HG03039 (cell line): ENCODE data around the gene YTHDF1.
"Not testable (repeated sequence)": the region's sequence is repeated elsewhere in the genome, so short reads cannot be mapped to it uniquely, and the experiment has no call there.

Experiments
- ATAC-seq: cut with Tn5 transposase; IDR thresholded peaks from one replicate; pipeline ENCODE4 v1.9.1; 2021; ENCODE audit warnings: mild to moderate bottlenecking, moderate library complexity; ENCODE audit not compliant: unreplicated experiment

YTHDF1 gene

DNA sequence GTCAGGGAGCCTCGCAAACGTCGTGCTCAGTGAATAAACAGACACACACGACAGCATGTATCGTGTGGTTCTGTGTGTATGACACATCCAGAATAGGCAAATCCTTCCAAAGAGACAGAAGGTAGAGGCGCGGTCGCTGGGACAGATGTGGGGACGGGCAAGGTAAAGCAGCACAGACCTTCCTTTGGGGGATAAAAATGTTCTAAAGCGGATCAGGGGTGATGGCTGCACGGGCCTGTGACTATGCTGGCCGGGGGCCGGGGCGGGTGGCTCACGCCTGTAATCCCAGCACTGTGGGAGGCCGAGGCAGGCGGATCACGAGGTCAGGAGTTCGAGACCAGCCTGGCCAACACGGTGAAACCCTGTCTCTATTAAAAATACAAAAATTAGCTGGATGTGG lies 56.7 kb downstream of the YTHDF1 start:
- ATAC-seq: not testable (repeated sequence)

DNA sequence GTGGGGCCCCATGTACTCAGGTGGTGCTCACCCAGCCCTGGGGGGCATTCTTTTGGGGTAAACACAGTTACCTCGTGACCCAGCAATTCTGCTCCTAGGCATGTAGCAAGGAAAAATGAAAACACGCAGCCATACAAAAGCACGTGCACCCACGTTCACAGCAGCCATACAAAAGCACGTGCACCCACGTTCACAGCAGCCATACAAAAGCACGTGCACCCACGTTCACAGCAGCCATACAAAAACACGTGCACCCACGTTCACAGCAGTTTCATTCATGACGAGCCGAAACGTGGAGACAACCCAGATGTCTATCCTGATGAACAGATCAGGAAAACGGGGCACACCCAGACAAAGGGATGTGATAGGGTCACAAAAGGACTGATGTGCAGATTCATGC lies 57.1 kb downstream of the YTHDF1 start:
- no peak for ATAC-seq

DNA sequence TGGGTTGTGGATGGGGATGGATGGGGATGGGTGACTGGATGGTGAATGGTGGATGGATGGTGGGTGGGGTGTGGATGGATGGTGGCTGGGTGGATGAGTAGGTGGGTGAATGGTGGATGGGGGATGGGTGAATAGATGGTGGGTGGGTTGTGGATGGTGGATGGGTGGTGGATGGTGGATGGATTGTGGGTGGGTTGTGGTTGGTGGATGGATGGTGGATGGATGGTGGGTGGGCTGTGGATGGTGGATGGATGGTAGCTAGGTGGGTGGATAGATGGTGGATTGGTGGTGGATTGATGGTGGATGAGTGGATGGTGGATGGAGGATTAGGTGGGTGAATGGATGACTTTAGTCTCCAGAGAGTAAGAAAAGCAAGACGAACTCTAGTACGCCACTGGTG lies 57.6 kb downstream of the YTHDF1 start:
- ATAC-seq: no peak

DNA sequence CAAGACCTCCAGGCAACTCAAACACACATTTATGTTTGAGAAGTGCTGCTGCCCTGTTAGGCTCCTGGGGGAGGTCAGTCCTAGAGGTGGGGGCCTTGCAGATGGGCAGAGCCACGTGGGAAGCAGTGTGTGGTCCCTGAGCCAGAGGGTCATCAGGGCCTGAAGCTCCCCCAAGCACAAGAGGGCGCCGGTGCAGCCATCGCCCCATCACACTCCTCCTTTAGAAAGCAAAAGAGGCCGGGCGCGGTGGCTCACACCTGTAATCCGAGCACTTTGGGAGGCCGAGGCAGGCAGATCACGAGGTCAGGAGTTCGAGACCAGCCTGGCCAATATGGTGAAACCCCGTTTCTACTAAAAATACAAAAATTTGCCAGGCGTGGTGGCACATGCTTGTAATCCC lies 58.5 kb downstream of the YTHDF1 start:
- ATAC-seq: not testable (repeated sequence)

DNA sequence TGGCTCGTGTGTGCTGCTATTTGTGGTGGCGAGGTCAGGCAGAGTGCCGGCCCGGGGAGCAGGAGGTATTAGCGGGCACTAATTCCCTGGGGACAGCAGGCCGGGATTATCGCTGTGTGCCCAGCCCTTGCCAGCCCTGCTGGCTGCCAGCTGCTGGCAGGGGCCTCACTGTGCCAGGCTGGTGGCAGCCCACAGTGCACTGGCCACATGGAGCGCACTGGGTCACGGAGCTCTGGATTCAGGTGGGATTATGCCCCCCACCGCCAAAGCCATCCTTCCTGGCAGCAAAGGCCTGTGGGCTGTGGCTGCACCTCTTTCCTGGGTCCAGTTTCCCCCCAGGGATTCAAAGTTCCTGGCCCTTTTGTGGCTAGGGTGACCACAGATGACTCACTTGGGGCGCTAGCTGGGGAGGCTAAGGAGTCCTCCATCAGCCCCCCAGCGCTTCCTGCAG lies 59.7 kb downstream of the YTHDF1 start:
- ATAC-seq: no peak

DNA sequence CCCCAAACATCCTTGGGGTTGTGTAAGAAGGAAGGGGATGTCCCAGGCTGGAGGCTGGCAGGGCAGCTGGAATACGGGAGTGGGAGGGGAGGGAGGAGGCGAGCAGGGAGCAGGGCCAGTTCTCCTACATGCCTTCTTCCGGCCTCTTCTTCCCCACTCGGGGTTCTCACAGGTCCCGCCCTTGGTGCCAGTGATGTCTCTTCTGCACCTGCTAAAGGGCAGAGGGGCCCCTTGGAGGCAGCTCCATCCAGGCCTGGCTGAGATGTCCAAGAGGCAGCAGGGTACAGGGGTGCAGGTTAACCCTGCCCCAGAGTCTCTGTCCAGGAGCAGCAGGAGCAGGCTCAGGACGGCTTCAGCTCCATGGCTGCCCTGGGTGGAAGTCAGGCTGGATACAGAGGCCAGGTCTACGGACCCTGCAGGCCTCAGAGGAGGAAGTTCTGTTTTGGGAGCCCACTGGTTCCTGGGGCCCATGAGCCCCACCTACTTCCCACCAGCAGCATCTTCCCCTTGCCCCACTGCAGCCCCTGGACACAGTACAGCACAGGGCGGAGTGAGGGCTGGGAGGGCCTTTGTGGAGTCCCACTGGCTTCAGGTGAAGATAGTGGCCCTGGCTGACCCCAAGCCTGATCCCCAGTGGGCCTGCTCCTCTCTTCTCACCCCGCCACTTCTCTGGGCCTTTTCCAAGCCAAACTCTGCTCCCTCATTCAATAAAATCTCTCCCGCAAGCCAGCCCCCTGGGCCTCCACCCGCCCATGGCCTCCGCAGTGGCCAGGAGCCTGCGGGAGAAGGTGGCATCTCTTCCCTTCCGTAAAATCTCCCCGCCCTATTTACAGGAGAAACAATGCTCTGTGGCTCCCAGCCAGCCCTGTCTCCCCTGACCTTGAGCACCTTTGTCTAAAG lies 60.4 kb downstream of the YTHDF1 start:
- no peak for ATAC-seq

DNA sequence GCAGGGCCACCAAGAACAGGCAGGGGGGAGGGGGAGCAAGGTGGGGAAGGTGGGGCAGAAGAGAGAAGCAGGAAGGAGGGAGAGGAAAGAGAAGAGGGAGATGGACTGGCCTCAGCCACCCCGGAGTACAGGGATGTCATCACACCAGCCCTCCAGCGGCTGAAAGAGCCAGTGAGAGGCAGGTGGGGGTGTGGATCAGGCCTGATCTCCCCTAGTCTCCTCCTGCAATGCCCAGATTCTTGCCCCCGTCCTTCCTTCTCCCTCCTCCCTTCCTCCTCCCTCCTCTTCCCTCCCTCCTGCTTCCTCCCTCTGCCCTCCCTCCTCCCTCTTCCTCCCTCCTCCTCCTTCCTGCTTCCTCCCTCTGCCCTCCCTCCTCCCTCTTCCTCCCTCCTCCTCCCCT lies 61.5 kb downstream of the YTHDF1 start:
- ATAC-seq: no peak

DNA sequence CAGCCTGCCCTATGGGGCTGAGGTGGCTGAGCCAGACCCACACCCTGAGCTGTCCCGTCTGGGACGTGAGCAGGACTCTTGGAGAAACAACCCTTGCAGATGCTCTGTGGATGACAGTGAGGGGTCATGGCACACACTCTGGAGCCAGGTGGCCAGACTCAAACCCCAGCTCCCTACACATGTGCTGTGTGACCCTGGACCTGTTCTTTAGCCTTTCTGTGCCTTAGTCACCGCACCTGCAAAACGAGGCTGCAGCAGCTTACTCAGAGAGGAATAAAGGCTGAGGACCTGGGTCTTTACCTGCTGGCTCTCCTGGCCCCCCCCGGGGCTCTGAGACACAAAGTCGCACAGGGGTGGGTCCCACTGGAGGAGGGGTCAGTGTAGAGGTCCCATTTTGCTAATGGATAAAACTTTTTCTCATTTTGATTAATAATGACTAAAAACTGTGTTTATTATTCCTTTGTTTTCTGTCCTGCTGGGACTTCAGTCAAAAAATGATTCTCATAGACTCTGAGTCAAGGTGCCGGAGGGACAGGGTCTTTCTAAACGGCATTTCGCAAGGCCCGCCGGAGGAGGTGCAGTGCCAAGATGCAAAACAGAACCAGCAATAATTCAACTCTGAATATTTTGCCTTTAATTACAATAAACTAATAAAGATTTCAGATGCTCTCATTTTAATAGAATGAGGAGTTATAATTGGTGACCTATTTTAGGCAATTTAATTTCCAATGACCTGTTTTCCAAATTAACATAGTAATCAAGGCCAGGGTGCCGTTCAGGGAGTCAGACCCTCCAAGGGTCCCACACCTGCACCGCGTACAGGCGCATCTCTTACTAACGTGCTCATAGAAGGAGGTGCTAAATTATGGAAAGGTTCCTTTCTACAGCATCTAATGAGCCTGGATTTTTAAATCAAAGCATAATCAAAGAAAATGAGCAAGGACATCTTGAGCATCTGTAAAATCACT lies 62.4 kb downstream of the YTHDF1 start:
- ATAC-seq: no peak

DNA sequence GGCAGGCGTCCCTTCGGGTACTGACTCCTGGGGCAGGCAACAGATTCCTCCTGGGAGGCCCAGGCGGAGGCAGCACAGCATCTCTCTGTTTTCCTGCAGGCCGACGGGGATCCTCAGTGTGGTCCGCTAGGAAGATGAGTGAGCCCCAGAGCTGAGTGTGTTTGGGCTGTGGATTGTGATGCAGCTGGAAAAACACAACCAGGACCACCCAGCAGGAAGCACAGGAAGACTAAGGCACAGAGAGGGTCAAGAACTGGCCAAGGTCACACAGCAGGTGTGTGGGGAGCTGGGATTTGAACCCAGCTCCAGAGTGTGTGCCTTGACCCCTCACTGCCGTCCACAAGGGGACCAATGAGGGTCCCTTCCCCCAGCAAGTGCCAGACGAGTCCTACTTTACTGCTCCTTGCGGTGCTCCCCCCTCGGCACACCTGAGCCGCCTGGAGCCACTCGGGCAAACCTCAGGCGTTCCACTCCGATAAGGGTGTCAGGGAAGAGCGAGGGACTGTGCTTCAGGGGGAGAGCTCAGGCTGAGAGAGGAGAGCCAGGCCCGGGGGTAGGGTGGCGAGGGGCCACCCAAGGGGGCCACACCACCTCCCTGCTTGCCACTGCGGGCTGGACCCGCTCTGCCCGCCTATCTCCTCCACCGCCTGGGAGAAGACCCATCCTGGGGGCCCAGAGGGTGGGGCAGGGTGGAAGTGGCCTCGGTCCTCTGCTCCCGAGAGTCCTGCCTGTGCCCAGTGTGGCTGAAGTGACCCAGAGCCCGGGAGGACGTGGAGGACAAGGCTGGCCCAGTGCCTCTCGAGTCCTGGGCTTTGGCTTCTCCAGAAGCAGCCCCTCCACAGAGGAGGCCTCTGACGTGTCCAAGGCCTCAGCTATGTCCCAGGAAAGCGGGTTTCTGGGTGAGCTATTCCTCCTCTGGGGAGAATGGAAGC lies 63.3 kb downstream of the YTHDF1 start:
- ATAC-seq: no peak

DNA sequence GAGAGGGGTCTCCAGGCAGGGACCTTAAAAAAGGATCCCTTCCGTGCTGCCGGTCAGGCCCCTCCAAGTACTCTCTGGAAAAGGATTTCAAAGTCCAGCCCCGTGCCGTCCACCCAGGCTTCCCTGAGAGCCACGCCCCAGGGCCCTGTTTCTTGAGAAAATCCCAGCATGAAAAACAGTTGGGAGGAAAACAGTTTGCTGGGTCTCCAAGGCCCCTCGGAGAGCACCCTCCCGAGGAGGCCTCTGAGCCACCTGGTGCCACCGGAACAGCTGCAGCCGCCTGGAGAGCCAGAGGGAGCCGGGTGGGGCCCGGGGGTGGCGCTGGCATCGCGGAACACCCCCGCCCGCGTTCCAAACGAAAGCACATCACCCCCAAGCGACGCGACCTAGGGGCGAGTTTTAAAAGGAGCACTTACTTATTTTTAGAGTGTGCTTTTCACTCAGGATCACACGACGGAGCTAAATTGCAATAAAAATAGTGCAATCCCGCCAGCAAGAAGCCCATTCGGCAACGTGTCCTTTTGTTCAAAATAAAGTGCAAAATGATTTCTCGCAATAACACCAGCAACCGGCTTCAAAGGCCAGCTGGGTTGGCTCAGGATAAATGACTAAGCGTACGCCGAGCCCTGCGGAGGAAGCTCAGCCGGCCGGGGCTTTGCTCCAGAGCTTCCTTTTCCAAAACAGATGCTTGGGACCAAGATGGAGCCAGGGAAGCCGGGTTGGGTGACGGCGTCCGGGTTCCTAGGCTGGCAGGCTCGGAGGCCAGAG lies 64.2 kb downstream of the YTHDF1 start:
- no peak for ATAC-seq

DNA sequence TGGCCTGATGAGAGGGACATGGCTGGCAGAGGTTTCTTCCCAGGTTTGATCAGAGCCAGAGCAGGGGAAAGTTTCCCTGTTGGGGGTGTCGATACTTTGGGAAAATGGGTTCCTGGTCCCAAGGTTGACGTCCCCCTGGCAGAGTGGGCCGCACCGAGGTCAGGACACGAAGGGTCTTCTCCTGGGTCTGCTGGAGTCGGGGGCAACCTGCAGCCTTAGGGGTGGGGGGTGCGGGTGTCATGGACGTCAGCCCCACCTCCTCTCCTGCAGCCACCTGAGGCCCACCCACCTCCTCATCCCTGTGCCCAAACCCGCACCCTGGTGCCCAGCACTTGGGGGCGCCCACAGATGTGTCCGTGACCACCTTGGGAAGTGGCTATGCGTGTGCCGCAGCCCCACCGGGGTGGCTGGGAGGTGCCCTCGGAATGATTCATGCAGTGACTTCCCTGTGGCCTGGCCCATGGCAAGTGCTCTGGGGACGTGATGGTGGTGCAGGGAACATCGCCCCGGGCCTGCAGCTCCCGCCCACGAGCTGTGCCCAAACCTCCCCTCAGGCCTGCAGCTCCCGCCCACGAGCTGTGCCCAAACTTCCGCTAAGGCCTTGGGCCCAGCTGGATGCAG lies 64.9 kb downstream of the YTHDF1 start:
- no peak for ATAC-seq

DNA sequence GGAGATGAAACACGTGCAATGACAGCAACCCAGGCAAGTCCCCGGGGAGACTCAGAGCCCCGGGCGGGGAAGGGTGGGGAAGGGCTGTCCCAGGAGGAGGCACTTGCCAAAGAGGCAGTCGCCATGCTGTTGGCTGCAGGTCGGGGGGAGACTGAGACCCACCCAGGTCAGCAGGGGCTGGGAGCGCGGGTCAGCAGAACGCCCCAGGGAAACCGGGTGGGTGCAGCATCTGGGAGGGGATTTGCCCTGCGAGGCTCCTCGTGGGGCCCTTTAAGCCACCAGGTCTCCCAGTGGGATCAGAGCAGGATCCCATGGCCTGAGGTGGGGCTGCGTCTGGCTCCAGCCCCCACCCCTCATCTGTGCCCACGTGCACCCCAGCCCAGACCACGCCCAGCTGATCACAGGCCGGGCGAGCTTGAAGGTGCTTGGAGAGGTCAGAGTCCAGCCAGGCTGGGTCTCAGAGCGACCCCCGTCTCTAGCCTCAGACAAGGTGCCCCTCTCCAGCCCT lies 65.5 kb downstream of the YTHDF1 start:
- ATAC-seq: no peak

DNA sequence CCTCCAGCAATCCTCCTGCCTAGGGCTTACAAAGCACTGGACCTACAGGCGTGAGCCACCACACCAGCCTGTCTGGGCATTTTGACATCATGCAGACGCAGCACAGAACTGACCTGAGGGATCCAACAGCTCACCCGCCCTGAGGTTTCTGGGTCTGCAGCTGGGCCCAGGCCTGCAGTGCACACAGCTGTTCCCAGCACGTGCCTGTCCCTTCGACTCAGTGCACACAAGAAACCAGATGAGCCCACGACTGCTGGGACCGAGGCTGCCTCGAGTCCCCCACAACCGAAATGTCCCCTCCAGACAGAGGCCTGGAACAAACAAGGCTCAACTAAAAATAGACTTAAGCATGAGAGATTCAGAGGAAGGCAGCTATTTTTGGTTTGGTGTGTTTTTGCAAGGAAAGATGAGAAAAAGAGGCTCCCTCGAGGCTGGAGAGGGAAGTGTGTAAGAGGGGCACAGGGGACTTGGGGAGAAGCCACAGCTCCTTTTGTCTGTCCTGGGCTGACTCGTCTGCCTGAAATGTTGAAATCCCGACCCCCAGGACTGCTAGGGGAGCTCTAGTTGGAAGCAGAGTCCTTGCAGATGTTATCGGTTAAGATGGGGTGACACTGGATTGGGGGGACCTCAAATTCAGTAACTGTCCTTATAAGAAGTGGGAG lies 66.3 kb downstream of the YTHDF1 start:
- ATAC-seq: no peak

DNA sequence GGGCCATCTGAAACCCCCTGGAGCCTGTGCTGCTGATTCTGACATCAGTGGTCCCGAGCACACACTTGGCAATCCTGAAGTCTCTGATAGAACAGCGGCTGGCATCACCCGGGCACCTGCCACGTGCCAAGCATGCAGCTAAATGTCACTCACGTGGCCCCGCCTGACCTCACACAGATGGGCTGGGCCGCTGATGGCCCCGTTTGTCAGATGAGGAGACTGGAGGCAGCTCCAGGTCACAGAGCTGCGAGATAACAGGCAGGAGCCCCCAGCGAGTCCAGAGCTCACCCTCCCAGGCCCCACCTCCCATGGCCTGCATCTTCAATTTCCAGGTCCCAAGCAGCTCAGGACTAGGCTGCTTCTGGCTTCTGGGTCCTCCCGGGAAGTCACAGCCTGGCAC lies 67.2 kb downstream of the YTHDF1 start:
- ATAC-seq: no peak

DNA sequence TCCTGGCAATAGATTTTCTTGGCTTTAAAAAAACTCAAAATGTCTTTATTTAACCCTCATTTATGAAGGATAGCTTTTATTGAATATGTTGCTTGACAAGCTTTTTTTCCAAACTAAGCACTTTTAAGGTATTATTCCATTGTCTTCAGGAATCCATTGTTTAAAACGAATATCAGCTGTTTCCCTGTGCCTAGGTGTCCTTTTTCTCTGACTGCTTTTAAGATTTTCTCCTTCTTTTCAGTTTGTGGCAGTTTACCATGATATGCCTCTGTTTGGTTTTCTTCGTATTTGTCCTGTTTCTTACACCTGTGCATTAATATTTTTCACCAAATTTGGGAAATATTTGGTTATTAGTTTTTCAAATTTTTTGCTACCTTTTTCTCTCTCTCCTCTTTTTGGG lies 68.4 kb downstream of the YTHDF1 start:
- ATAC-seq: no peak
